Measurements from ENCODE around the gene DMGDH. TPM values are rescaled to one million over a fixed set of nuclear protein-coding genes. Genes with fewer than 3 reads are reported as not detected.

DMGDH gene
- total and polyA plus RNA-seq, 2 donors (not counting 1 experiment from before 2014, with no cell fraction given): 0.47 to 0.63 TPM

- H3K27me3 Mint-ChIP-seq: peaks cover 18% of the 10 kb centered on the region
- peaks cover 8% of the 10 kb centered on the region for H3K9me3 Mint-ChIP-seq (ENCODE audit: insufficient read depth)
- CTCF ChIA-PET: interaction anchor here (1.7 to 1.9 kb wide), 2 partner anchors 10 to 13 kb away, joined by 5 to 10 read pairs; no protein-coding TSS in a partner anchor
- no peaks in the 10 kb centered on the region for H3K4me1 Mint-ChIP-seq
- Histone ChIP-seq H3K79me2 (ENCODE audit: control insufficient read depth, insufficient read depth, low read length) (no peaks in the 10 kb centered on the region), H3K36me3 (replicated peaks in 1 of 2; ENCODE audit: control extremely low read depth in 1 of 2, control insufficient read depth in 1 of 2, extremely low read depth in 1 of 2, insufficient read depth in 2 of 2, low read length in 1 of 2) (no peaks in the 10 kb centered on the region), H3K27me3 (replicated peaks in 1 of 4; ENCODE audit: control extremely low read depth in 1 of 4, control insufficient read depth in 3 of 4, insufficient read depth in 4 of 4, low read length in 3 of 4) (peaks cover 0 to 15% (median 6%) of the 10 kb centered on the region in 4 experiments), H3K27ac (ENCODE audit: low read length in 2 of 2) (no peak overlapping the region), H3K9me3 (ENCODE audit: control extremely low read depth in 1 of 3, control insufficient read depth in 2 of 3, insufficient read depth in 1 of 3, low read length in 2 of 3) (peaks cover 0 to 8% (median 0%) of the 10 kb centered on the region in 3 donors), H3K9ac (ENCODE audit: low read length) (no peak overlapping the region), H3K4me3 (ENCODE audit: control extremely low read depth in 1 of 5, extremely low read depth in 1 of 5, insufficient read depth in 1 of 5, low read depth in 2 of 5, low read length in 4 of 5) (no peak overlapping the region), H4K20me1 (ENCODE audit: control insufficient read depth, insufficient read depth, low read length, poor library complexity, severe bottlenecking) (no peaks in the 10 kb centered on the region), H3K4me1 (ENCODE audit: control insufficient read depth in 2 of 2, insufficient read depth in 2 of 2, low read length in 2 of 2) (no peaks in the 10 kb centered on the region), H2AFZ (ENCODE audit: insufficient read depth, low read depth, low read length, poor library complexity, severe bottlenecking) (no peak overlapping the region), H3K4me2 (replicated peaks; ENCODE audit: low read depth, low read length, poor library complexity, severe bottlenecking) (no peak overlapping the region)
- no peak overlapping the region for H3K4me3 Mint-ChIP-seq
- intact Hi-C loops (cut with micrococcal nuclease): no loop called here
- no peak for TF ChIP-seq CTCF (IDR thresholded peaks at IDR 0.05)
- no peak for TF ChIP-seq EZH2 (IDR thresholded peaks at IDR 0.05; ENCODE audit: borderline replicate concordance, insufficient read depth, low read depth, low read length, poor library complexity, severe bottlenecking)
- DNase-seq (no peak), ATAC-seq (ENCODE audit: low read depth) (no peak)
- no peak overlapping the region for H3K27ac Mint-ChIP-seq
- POLR2A ChIA-PET: no interaction called here
Observed at GRCh38 chr5:79011869-79012268, 57.6 kb downstream of the DMGDH start.

- no peak for TF ChIP-seq EZH2 (IDR thresholded peaks at IDR 0.05; ENCODE audit: borderline replicate concordance, insufficient read depth, low read depth, low read length, poor library complexity, severe bottlenecking)
- peak; percentile 15 for TF ChIP-seq CTCF (IDR thresholded peaks at IDR 0.05)
- Mint-ChIP-seq H3K4me3 (no peak overlapping the region), H3K4me1 (no peaks in the 10 kb centered on the region), H3K27ac (no peak overlapping the region), H3K27me3 (peaks cover 18% of the 10 kb centered on the region), H3K9me3 (ENCODE audit: insufficient read depth) (peaks cover 8% of the 10 kb centered on the region)
- Histone ChIP-seq H4K20me1 (ENCODE audit: control insufficient read depth, insufficient read depth, low read length, poor library complexity, severe bottlenecking) (no peaks in the 10 kb centered on the region), H3K4me3 (ENCODE audit: control extremely low read depth in 1 of 5, extremely low read depth in 1 of 5, insufficient read depth in 1 of 5, low read depth in 2 of 5, low read length in 4 of 5) (no peak overlapping the region), H3K36me3 (replicated peaks in 1 of 2; ENCODE audit: control extremely low read depth in 1 of 2, control insufficient read depth in 1 of 2, extremely low read depth in 1 of 2, insufficient read depth in 2 of 2, low read length in 1 of 2) (no peaks in the 10 kb centered on the region), H2AFZ (ENCODE audit: insufficient read depth, low read depth, low read length, poor library complexity, severe bottlenecking) (no peak overlapping the region), H3K27me3 (replicated peaks in 1 of 4; ENCODE audit: control extremely low read depth in 1 of 4, control insufficient read depth in 3 of 4, insufficient read depth in 4 of 4, low read length in 3 of 4) (peaks cover 0 to 11% (median 6%) of the 10 kb centered on the region in 4 experiments), H3K27ac (ENCODE audit: low read length in 2 of 2) (no peak overlapping the region), H3K4me2 (replicated peaks; ENCODE audit: low read depth, low read length, poor library complexity, severe bottlenecking) (no peak overlapping the region), H3K79me2 (ENCODE audit: control insufficient read depth, insufficient read depth, low read length) (no peaks in the 10 kb centered on the region), H3K9ac (ENCODE audit: low read length) (no peak overlapping the region), H3K9me3 (ENCODE audit: control extremely low read depth in 1 of 3, control insufficient read depth in 2 of 3, insufficient read depth in 1 of 3, low read length in 2 of 3) (peaks cover 0 to 8% (median 0%) of the 10 kb centered on the region in 3 donors), H3K4me1 (ENCODE audit: control insufficient read depth in 2 of 2, insufficient read depth in 2 of 2, low read length in 2 of 2) (no peaks in the 10 kb centered on the region)
- DNase-seq (no peak), ATAC-seq (ENCODE audit: low read depth) (no peak)
- CTCF ChIA-PET: interaction anchor here (1.4 to 2.0 kb wide), 4 partner anchors 9 to 14 kb away, joined by 5 to 11 read pairs (median 8); no protein-coding TSS in a partner anchor
- intact Hi-C loops (cut with micrococcal nuclease): no loop called here
- no CpG with 5 or more reads among the region's 1 CpG for WGBS (ENCODE audit: insufficient coverage)
- POLR2A ChIA-PET: no interaction called here
Observed at GRCh38 chr5:79011219-79011836, 58.1 kb downstream of the DMGDH start.
